Cardiac fibroblast (primary cell): ENCODE measurements around the gene MPV17L2.
A peak's percentile ranks its signal among the peaks of the same experiment; 100 is the strongest.

Source experiments
- DNase-seq, 2 donors: peaks; one replicate each; pipeline versions ENCODE4 v3.0.0 to v3.0.0-alpha.2; 2010; ENCODE audit warnings: low read depth in 2 of 2
- H3K4me3 ChIP-seq, 2 donors: replicated peaks in 1 of 2; 1 replicate in 1 of 2; 2 replicates in 1 of 2; pipeline ENCODE4 v1.5.1; 2011; ENCODE audit warnings: low read depth in 2 of 2, low read length in 2 of 2, mild to moderate bottlenecking in 2 of 2, moderate library complexity in 1 of 2
- CTCF ChIP-seq: IDR thresholded peaks from one replicate; pipeline ENCODE4 v1.5.1; 2011; ENCODE audit warnings: low read depth, mild to moderate bottlenecking, low read length, inconsistent platforms

Gene MPV17L2

GRCh38 chr19:18150776-18151624 is 42.0 kb upstream of the MPV17L2 start:
- no peak for DNase-seq
- no peak overlapping the region for H3K4me3 ChIP-seq

GRCh38 chr19:18152442-18152816 is 40.6 kb upstream of the MPV17L2 start:
- H3K4me3 ChIP-seq = peak overlapping the region; percentile 52 to 61
- DNase-seq = peak; percentile 98 to 99
- TF ChIP-seq CTCF = peak; percentile 71

More at GRCh38 chr19:18150776-18151624, 42.0 kb upstream of the MPV17L2 start:
- TF ChIP-seq CTCF = no peak

- peak; percentile 99 for DNase-seq
- H3K4me3 ChIP-seq = peak within 1 kb of the TSS; percentile 89 to 96
- no peak for TF ChIP-seq CTCF
Observed at GRCh38 chr19:18152817-18153555, 40.0 kb upstream of the MPV17L2 start, which contains the start of gene PIK3R2. Gene PIK3R2, plus strand, starts transcription at chr19:18153163. Its CDS starts 2,717 bp downstream, at chr19:18155880.

GRCh38 chr19:18153556-18154134 is 39.4 kb upstream of the MPV17L2 start:
- TF ChIP-seq CTCF = no peak
- H3K4me3 ChIP-seq = peak overlapping the region; percentile 89 to 96
- no peak for DNase-seq

GRCh38 chr19:18155095-18156087 is 37.6 kb upstream of the MPV17L2 start:
- TF ChIP-seq CTCF = no peak
- H3K4me3 ChIP-seq = no peak overlapping the region
- no peak for DNase-seq

GRCh38 chr19:18156268-18156667 is 36.8 kb upstream of the MPV17L2 start:
- H3K4me3 ChIP-seq = no peak overlapping the region
- no peak for TF ChIP-seq CTCF
- DNase-seq = no peak
